CD4-positive, alpha-beta T cell treated with Interleukin-15 for 1 hour (primary cell): ENCODE measurements around the gene NUDT22.

ENCODE experiments used
- DNase-seq: peaks from one replicate; pipeline ENCODE4 v3.0.0-alpha.2; 2020

The NUDT22 gene

DNA sequence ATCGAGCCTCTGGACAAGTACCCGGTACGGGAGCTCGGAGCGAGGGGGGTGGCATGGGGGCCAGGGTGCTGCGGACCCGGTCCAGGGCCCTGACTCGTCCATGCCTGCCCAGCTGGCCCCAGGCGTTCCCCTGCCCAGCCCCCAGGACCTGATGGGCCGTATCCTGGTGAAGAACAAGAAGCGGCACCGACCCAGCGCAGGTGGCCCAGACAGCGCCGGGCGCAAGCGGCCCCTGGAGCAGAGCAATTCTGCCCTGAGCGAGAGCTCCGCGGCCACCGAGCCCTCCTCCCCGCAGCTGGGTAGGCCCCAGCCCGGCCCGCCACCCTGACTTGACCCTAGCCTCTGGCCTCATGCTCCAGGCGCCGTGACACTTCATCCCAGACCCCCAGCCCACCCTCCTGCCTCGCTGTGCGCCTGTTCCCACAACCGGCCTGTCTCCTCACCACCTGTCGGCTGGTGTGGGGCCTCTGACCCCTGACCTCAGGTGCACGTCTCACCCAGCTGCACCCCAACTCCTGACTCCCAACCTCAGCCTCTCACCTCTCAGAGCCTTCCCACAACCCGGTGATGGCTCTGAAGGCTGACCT lies 33.0 kb downstream of the NUDT22 start:
- DNase-seq = no peak

DNA sequence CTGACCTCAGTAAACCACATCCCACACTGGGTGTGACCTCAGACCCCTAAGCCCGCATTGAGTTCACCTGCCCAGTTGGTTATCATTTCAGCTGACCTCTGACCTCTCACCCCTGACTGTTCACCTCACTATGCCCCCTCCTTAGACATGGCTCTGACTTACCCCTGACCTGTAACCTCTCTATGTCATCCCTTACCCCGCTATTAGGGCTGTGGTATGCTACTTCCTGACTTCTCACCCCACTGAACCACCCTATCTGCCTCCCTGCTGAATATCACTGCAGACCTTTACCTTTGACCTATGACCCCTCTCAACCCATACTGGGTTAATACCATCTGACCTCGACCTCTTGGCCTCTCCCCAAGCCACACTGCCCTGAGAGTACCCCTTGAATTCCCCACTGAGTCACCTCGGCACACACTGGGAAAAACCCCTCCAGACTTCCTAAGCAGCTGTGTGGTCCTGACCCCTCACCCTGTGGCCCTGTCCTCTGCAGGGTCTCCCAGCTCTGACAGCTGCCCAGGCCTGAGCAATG lies 33.5 kb downstream of the NUDT22 start:
- DNase-seq = no peak

- no peak for DNase-seq
Measured at GRCh38 chr11:64260147-64260708, 34.2 kb downstream of the NUDT22 start.

DNA sequence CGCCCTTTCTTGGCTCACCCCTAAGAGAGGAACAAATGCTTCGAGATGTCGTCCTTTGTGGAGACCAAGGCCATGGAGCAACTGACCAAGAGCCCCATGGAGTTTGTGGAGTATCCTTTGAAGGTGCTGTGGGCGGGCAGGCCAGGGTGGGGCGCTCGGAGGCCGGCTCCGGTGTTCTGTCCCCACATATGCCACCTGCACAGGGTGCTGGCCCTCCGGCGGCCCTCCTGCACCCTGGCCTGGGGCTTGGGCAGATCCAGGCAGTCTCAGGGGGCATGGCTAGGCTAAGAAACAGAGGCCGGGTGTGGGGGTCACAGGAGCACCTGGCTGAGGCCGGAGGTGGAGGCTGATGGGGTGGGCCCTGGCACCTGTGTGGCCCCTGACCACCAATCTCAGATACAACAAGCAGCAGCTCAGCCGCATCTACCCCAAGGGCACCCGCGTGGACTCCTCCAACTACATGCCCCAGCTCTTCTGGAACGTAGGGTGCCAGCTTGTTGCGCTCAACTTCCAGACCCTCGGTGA lies 35.5 kb downstream of the NUDT22 start:
- DNase-seq = no peak

GRCh38 chr11:64262271-64263002 lies 36.4 kb downstream of the NUDT22 start:
- DNase-seq = no peak

- no peak for DNase-seq
Measured at GRCh38 chr11:64263021-64263946, 37.2 kb downstream of the NUDT22 start.

- no peak for DNase-seq
Measured at GRCh38 chr11:64263947-64264317, 37.9 kb downstream of the NUDT22 start.

GRCh38 chr11:64264371-64264852 lies 38.3 kb downstream of the NUDT22 start:
- DNase-seq = no peak

GRCh38 chr11:64265176-64266160 lies 39.4 kb downstream of the NUDT22 start:
- DNase-seq = no peak

DNA sequence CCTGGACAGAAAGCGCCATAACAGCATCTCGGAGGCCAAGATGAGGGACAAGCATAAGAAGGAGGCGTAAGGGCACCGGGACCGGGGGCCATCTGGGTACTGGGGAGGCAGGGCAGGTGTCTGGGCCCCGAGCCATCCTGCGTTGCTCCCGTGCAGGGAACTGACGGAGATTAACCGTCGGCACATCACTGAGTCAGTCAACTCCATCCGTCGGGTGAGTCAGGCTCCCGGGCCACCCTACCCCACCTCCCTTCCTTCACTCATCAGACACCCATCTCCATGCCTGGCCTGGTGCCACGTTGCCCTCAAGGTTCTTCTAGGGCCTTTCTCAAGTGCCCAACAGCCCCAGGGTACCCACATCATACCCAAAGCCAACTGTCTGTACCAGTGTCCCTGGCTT lies 40.3 kb downstream of the NUDT22 start:
- DNase-seq = no peak

DNA sequence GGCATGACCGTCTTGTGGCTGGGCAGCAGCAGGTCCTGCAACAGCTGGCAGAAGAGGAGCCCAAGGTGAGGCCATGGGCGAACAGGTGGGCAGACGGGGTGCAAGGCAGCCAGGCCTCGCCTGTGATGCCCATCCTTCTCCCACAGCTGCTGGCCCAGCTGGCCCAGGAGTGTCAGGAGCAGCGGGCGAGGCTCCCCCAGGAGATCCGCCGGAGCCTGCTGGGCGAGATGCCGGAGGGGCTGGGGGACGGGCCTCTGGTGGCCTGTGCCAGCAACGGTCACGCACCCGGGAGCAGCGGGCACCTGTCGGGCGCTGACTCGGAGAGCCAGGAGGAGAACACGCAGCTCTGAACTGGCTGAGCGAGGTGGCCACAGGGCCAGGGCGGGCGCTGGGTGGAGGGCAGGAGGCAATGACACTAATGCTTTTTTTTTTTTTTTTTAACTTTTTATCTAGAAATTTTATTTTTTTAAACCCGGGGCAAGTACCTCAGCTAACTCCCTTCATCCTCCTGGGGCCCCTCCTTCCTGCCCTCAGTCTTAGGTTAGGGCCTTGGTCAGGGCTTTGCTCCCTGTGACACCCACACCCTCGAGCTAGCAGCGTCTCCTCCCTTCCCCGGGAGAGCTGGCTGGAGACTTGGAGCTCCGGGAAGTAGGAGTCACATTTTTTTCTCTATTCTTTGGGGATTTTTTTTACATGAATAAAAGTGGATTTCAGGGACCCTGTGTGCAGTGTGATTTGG lies 41.3 kb downstream of the NUDT22 start:
- DNase-seq = no peak

- no peak for DNase-seq
Measured at GRCh38 chr11:64268025-64268892, 42.2 kb downstream of the NUDT22 start.

DNA sequence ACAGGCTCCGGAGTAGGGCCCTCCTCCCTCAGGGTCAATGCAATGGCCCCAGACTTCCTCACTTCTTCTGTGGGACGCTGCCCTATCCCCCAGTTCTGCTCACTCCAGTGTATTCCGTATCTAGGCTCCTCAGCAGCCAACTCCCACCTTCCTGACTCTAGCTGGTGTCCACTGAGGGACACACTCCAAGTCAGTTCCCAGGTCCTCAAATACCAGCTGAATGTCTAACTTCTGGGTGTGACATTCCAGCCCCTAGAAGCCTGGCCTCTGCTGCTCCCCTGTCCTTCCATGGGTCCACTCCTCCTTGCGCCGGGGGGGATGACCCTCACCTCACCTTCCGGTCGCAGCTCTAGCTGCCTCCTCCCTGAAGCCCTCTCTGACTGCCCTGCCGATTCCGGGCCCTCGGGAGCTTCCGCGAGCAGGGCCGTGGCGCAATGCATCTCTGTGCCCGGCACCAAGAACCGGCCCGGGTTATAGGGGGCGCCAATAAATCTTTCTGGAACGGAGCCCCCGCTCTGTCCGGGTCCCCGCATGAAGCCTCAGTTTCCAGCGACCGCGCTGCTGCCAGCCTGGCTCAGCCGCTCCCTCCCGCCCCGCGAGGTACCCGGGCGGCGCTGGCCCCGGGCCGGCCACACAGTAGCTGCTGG lies 42.9 kb downstream of the NUDT22 start:
- DNase-seq = peak; percentile 58

DNA sequence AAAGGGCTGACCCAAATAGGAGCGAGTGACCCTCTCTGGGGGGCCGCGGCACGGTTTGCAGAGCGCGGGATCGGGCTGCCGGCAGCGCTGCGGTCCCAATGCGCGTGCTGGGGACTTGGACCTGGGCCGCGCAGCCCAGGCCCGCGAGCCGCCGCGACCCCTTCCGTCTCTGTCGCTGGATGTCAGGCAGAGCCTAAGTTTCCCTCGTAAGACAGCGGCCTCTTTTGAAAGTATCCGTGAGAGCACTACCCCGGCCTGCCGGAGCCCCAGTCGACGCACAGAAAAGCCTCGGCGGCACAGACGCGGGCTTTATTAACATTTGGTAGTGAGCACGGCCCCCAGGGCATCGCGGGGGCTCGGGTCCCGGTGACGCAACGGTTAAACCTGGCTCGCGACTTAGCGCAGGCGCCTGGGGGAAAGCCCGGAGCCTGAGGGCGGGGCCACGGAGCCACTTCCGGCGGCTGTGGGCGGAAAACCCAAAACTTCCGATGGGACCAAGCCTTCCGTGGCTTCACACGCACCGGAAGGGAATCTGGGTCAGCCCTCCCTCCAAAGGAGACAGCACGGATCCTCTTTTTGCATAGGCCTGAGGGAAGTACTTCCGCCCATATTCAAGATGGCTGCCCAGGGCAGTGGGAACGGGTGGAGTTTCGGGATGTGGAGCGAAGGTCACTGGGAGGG lies 43.6 kb downstream of the NUDT22 start:
- peak; percentile 98 for DNase-seq

- no peak for DNase-seq
Measured at GRCh38 chr11:64275031-64275800, 49.1 kb downstream of the NUDT22 start.

DNA sequence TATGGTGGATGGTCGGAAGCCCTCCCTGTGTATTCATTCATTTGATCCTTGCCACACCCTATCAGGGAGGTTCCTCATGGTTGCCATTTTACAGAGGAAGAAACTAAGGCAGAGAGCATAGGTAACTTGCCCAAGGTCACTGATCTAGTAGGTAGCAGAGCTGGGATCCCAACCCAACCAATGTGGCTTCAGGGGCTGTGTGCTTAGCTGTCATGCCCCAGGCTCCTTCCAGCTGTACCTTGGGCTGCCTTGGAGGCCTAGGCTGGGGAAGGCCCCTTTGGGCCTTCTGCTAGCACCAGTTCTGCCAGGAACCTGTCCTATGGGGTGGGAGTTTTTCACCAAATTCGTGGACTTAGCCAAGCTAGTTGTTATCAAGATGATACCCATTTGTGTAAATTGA lies 49.8 kb downstream of the NUDT22 start:
- no peak for DNase-seq

DNA sequence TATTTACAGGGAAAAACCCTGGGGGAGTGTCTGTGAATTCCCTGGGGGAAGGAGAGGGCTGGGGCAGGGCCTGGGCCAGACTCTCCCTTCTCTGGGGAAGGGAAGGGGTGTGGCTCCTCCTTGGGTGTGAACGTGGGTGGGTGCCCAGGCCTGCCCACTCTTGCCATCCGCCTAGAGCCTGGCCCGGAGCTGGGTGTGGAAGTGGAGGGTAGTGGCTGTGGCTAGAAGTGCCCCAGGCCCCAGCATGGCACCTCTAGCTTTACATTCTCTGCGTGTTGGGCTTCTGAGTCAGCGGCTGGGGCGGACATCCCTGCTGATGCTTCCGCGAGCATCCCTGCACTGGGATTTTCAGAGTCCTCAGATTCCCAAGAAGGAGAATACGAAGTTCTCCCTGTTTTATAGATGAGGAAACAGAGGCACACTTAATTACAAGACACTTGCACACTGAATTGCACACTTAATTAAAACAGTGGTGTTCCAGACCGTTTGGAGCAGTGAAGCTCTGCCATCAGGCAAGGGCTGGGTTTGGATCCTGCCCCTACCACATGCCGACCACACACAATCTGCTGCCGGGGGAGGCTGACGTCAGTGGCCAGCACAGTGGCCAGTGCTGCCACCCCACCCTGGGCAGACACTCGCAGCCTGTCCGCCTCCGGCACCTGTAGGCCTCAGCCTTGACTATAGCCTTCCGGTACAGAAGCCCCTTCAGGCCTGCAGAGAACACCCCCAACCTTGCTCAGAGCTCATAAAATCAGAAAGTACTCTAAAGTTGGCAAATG lies 50.8 kb downstream of the NUDT22 start:
- no peak for DNase-seq
